ENCODE data around the gene ANXA4.

GRCh38 chr2:69769272-69769671 is 27.3 kb downstream of the ANXA4 start:
- no peak for TF ChIP-seq CTCF (CRISPR knock-in tag; IDR thresholded peaks at IDR 0.05)
- TF ChIP-seq ELF4 (CRISPR knock-in tag; IDR thresholded peaks at IDR 0.05; ENCODE audit: borderline replicate concordance), result no peak
- TF ChIP-seq ZIK1 (CRISPR knock-in tag; IDR thresholded peaks at IDR 0.05; ENCODE audit: borderline replicate concordance, low read depth), result no peak
- no peak for TF ChIP-seq E2F5 (CRISPR knock-in tag; conservative IDR thresholded peaks at IDR 0.05)
- no peak for TF ChIP-seq ZNF282 (IDR thresholded peaks at IDR 0.05; ENCODE audit: partially characterized antibody)
- TF ChIP-seq ETV6 (CRISPR knock-in tag; conservative IDR thresholded peaks at IDR 0.05), result no peak
- TF ChIP-seq ARNTL (CRISPR knock-in tag; IDR thresholded peaks at IDR 0.05), result no peak
- TF ChIP-seq POLR2A (IDR thresholded peaks at IDR 0.05; ENCODE audit: insufficient read depth in 1 of 2, low read depth in 2 of 2, low read length in 2 of 2), result no peak
- TF ChIP-seq IRF1 (CRISPR knock-in tag; IDR thresholded peaks at IDR 0.05; ENCODE audit: low read depth), result no peak

All from HepG2 (cell line).